Measurements from ENCODE around the gene RNF40.

Gene RNF40

GRCh38 chr16:30741461-30741914 lies 20.6 kb upstream of the RNF40 start:
- no peak for DNase-seq

- DNase-seq, result no peak
Observed at GRCh38 chr16:30743716-30744115, 18.4 kb upstream of the RNF40 start.

GRCh38 chr16:30744183-30744582 lies 17.9 kb upstream of the RNF40 start:
- DNase-seq, result no peak

- DNase-seq, result no peak
Observed at GRCh38 chr16:30745082-30745481, 17.0 kb upstream of the RNF40 start.

- DNase-seq, result no peak
Observed at GRCh38 chr16:30746638-30747175, 15.4 kb upstream of the RNF40 start.

- DNase-seq, result no peak
Observed at GRCh38 chr16:30747331-30747730, 14.8 kb upstream of the RNF40 start.

GRCh38 chr16:30747799-30748633 lies 14.1 kb upstream of the RNF40 start, which contains the start of gene PHKG2:
Gene PHKG2 (plus strand): TSS chr16:30748425. CDS start chr16:30748821, 396 bp downstream.
- DNase-seq, result peak; percentile 96

- no peak for DNase-seq
Observed at GRCh38 chr16:30748634-30749445, 13.3 kb upstream of the RNF40 start.

GRCh38 chr16:30750201-30750600 lies 11.9 kb upstream of the RNF40 start:
- DNase-seq, result no peak

- DNase-seq, result no peak
Observed at GRCh38 chr16:30750876-30751465, 11.2 kb upstream of the RNF40 start.

GRCh38 chr16:30753596-30753995 lies 8.5 kb upstream of the RNF40 start:
- no peak for DNase-seq

- no peak for DNase-seq
Observed at GRCh38 chr16:30755955-30756780, 6.0 kb upstream of the RNF40 start.

GRCh38 chr16:30756781-30757100 lies 5.4 kb upstream of the RNF40 start:
- DNase-seq, result no peak

GRCh38 chr16:30757316-30757715 lies 4.8 kb upstream of the RNF40 start:
- DNase-seq, result no peak

- peak; percentile 87 for DNase-seq
Observed at GRCh38 chr16:30758988-30759491, 3.1 kb upstream of the RNF40 start.

- no peak for DNase-seq
Observed at GRCh38 chr16:30760001-30760559, 2.0 kb upstream of the RNF40 start.

GRCh38 chr16:30760577-30761426 lies 1.3 kb upstream of the RNF40 start:
- DNase-seq, result no peak

- peak; percentile 18 for DNase-seq
Observed at GRCh38 chr16:30761427-30761927, 645 bp upstream of the RNF40 start.

- DNase-seq, result no peak
Observed at GRCh38 chr16:30762991-30763725, 1.0 kb downstream of the RNF40 start.

- DNase-seq, result no peak
Observed at GRCh38 chr16:30764086-30764485, 2.0 kb downstream of the RNF40 start.

Measured in GF-D8 (cell line).